Measurements from ENCODE around the gene RARRES2. TPM values are rescaled to one million over a fixed set of nuclear protein-coding genes. Genes with fewer than 3 reads are reported as not detected.

Gene RARRES2
- polyA plus RNA-seq, 1 experiment, result 6.7 TPM

DNA sequence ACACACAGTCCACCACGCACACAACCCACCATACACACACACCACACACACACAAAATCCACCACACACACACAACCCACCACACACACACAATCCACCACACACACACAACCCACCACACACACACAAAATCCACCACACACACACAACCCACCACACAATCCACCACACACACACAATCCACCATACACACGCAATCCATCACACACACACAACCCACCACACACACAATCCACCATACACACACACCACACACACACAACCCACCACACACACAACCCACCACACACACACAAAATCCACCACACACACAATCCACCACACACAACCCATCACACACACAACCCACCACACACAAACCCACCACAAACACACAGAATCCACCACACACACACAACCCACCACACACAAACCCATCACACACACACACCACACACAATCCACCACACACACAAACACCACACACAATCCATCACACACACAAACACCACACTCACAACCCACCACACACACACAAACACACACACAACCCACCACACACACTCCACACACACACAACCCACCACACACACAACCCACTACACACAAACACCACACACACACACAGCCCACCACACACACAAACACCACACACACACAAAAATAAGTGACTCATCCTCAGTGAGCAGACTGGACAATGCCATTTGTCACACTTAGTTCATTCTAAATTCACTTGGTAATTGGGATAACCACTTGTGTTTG is 18.4 kb upstream of the RARRES2 start:
- POLR2A ChIA-PET, result no interaction called here

GRCh38 chr7:150358988-150359621 is 17.7 kb upstream of the RARRES2 start:
- no peak overlapping the region for H3K27ac ChIP-seq (ENCODE audit: low read depth, low read length)
- TF ChIP-seq, protein P1, sequence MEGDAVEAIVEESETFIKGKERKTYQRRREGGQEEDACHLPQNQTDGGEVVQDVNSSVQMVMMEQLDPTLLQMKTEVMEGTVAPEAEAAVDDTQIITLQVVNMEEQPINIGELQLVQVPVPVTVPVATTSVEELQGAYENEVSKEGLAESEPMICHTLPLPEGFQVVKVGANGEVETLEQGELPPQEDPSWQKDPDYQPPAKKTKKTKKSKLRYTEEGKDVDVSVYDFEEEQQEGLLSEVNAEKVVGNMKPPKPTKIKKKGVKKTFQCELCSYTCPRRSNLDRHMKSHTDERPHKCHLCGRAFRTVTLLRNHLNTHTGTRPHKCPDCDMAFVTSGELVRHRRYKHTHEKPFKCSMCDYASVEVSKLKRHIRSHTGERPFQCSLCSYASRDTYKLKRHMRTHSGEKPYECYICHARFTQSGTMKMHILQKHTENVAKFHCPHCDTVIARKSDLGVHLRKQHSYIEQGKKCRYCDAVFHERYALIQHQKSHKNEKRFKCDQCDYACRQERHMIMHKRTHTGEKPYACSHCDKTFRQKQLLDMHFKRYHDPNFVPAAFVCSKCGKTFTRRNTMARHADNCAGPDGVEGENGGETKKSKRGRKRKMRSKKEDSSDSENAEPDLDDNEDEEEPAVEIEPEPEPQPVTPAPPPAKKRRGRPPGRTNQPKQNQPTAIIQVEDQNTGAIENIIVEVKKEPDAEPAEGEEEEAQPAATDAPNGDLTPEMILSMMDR (IDR thresholded peaks at IDR 0.05; ENCODE audit: low read depth, low read length), result no peak
- H3K4me3 ChIP-seq (ENCODE audit: low read depth, low read length), result no peak overlapping the region
- DNase-seq (ENCODE audit: low read depth, low spot score), result no peak
- H3K9me3 ChIP-seq (ENCODE audit: control insufficient read depth, insufficient read depth, low read length), result no peaks in the 10 kb centered on the region; the same call in 1 of the 2 replicates
- CTCF ChIA-PET, result interaction anchor here (0.5 kb wide), 1 partner anchor 347 kb away, joined by 3 read pairs; no protein-coding TSS in a partner anchor
- no peaks in the 10 kb centered on the region for H3K27me3 ChIP-seq (ENCODE audit: control insufficient read depth, insufficient read depth, low read length)
- POLR2A ChIA-PET, result no interaction called here

More for the DNA sequence above, 18.4 kb upstream of the RARRES2 start:
- CTCF ChIA-PET, result no interaction called here
- Histone ChIP-seq H3K27ac (ENCODE audit: low read depth, low read length) (no peak overlapping the region), H3K9me3 (ENCODE audit: control insufficient read depth, insufficient read depth, low read length) (no peaks in the 10 kb centered on the region; the same call in 1 of the 2 replicates), H3K4me3 (ENCODE audit: low read depth, low read length) (no peak overlapping the region), H3K27me3 (ENCODE audit: control insufficient read depth, insufficient read depth, low read length) (no peaks in the 10 kb centered on the region)
- no peak for DNase-seq (ENCODE audit: low read depth, low spot score)
- TF ChIP-seq, protein P1 (IDR thresholded peaks at IDR 0.05; ENCODE audit: low read depth, low read length), result no peak

DNA sequence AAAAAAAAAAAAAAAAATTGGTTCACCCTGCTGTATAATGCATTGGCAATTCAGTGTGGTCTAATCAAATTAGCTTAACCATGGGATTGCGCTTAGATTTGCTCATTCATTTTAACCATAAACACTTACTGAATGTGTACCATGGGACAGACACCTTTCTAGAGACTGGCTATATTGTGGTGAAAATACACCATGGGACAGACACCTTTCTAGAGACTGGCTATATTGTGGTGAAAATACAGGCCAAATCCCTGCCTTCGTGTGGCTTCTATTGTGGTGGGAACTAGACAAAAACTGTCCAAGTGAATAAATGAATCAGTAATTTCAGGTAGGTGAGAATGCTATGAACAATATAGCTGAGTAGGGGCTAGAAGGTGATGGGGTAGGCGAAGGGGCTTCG is 17.0 kb upstream of the RARRES2 start:
- Histone ChIP-seq H3K27me3 (ENCODE audit: control insufficient read depth, insufficient read depth, low read length) (no peaks in the 10 kb centered on the region), H3K4me3 (ENCODE audit: low read depth, low read length) (no peak overlapping the region), H3K27ac (ENCODE audit: low read depth, low read length) (no peak overlapping the region), H3K9me3 (ENCODE audit: control insufficient read depth, insufficient read depth, low read length) (no peaks in the 10 kb centered on the region; the same call in 1 of the 2 replicates)
- TF ChIP-seq, protein P1 (IDR thresholded peaks at IDR 0.05; ENCODE audit: low read depth, low read length), result no peak
- no peak for DNase-seq (ENCODE audit: low read depth, low spot score)
- ChIA-PET CTCF (interaction anchor here (0.5 to 0.7 kb wide), 2 partner anchors 13 to 347 kb away, joined by 3 to 7 read pairs; no protein-coding TSS in a partner anchor), POLR2A (no interaction called here)

- H3K27ac ChIP-seq (ENCODE audit: low read depth, low read length), result no peak overlapping the region
- no peaks in the 10 kb centered on the region; the same call in 1 of the 2 replicates for H3K9me3 ChIP-seq (ENCODE audit: control insufficient read depth, insufficient read depth, low read length)
- ChIA-PET CTCF (interaction anchor here (0.7 to 3.0 kb wide), 2 partner anchors 9 to 14 kb away, joined by 7 to 17 read pairs; no protein-coding TSS in a partner anchor), POLR2A (no interaction called here)
- no peak overlapping the region for H3K4me3 ChIP-seq (ENCODE audit: low read depth, low read length)
- H3K27me3 ChIP-seq (ENCODE audit: control insufficient read depth, insufficient read depth, low read length), result no peaks in the 10 kb centered on the region
- DNase-seq (ENCODE audit: low read depth, low spot score), result no peak
- TF ChIP-seq, protein P1 (IDR thresholded peaks at IDR 0.05; ENCODE audit: low read depth, low read length), result no peak
Observed at GRCh38 chr7:150357771-150358427, 16.5 kb upstream of the RARRES2 start.
